Loucy (cell line): Measurements from ENCODE around the gene SNRPA1.

Experiments
- EZH2phosphoT487 ChIP-seq: fragments of 200-600 bp; IDR thresholded peaks from 2 replicates; pipeline ENCODE4 v1.6.1; 2018; ENCODE audit warnings: antibody characterized with exemption, mild to moderate bottlenecking, moderate library complexity, borderline replicate concordance
- TF ChIP-seq, protein P1 (sequence below): fragments of 200-600 bp; sonication (generic); conservative IDR thresholded peaks from 2 replicates; pipeline ENCODE4 v1.5.1; 2014; ENCODE audit warnings: mild to moderate bottlenecking, antibody characterized with exemption, low read length

DNA sequence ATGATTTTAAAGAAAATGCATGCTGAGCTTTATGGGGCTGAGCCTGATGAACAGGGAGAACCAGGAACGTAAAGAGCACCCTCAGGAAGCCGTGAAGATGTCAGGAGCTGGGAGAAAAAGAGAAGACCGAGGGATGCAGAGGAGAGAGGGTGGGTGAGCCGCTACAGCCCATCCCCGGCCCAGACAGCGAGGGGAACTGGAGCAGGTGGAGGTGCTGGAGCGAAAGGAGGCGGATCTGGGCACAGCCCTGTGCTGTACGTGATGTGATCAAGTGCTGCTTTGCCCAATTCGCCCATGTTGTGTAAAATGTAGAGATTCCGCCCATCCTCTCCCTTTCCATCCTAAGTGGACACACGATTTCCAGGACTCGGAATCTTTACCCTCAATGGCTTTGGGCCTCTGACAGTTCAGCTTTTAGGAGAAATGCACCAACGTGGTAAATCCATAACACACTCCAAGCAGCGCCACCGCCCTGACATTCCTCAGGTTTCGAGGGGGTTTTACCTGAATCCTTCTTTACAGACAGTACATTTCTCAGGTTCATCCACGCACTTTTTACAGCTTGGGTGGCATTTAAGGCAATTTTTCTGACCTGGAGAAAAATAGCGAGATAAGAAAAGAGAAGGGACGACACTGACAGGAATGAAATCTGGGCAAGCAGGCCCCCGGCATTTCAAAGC is 27.1 kb upstream of the SNRPA1 start:
- TF ChIP-seq, protein P1, sequence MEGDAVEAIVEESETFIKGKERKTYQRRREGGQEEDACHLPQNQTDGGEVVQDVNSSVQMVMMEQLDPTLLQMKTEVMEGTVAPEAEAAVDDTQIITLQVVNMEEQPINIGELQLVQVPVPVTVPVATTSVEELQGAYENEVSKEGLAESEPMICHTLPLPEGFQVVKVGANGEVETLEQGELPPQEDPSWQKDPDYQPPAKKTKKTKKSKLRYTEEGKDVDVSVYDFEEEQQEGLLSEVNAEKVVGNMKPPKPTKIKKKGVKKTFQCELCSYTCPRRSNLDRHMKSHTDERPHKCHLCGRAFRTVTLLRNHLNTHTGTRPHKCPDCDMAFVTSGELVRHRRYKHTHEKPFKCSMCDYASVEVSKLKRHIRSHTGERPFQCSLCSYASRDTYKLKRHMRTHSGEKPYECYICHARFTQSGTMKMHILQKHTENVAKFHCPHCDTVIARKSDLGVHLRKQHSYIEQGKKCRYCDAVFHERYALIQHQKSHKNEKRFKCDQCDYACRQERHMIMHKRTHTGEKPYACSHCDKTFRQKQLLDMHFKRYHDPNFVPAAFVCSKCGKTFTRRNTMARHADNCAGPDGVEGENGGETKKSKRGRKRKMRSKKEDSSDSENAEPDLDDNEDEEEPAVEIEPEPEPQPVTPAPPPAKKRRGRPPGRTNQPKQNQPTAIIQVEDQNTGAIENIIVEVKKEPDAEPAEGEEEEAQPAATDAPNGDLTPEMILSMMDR = no peak
- TF ChIP-seq EZH2phosphoT487 = no peak
